ENCODE results near the gene OR52H1. TPM values are rescaled to one million over a fixed set of nuclear protein-coding genes. Genes with fewer than 3 reads are reported as not detected.

The OR52H1 gene
- total RNA-seq, 4 donors from 2014 or later = 0.48 to 1.8 TPM; not detected in 2

GRCh38 chr11:5581014-5581413 is 32.7 kb upstream of the OR52H1 start:
- ATAC-seq (ENCODE audit: low FRiP score) (no peak), DNase-seq (ENCODE audit: low spot score) (no peak)
- no peak for TF ChIP-seq CTCF (IDR thresholded peaks at IDR 0.05)

- ATAC-seq (ENCODE audit: low FRiP score) (no peak), DNase-seq (ENCODE audit: low spot score) (no peak)
- no peak for TF ChIP-seq CTCF (IDR thresholded peaks at IDR 0.05)
Observed at GRCh38 chr11:5580577-5580976, 32.2 kb upstream of the OR52H1 start, which contains the start of gene OR52B6. Gene OR52B6 (plus strand): TSS chr11:5580877. CDS start chr11:5580877, 0 bp downstream.

- no peak for TF ChIP-seq CTCF (IDR thresholded peaks at IDR 0.05)
- DNase-seq (ENCODE audit: low spot score) = no peak
- ATAC-seq (ENCODE audit: low FRiP score) = no peak
Observed at GRCh38 chr11:5577101-5577500, 28.8 kb upstream of the OR52H1 start.

- no peak for DNase-seq (ENCODE audit: low spot score)
- TF ChIP-seq CTCF (IDR thresholded peaks at IDR 0.05) = no peak
- no peak for ATAC-seq (ENCODE audit: low FRiP score)
Observed at GRCh38 chr11:5575152-5575551, 26.8 kb upstream of the OR52H1 start.

- no peak for DNase-seq (ENCODE audit: low spot score)
- no peak for ATAC-seq (ENCODE audit: low FRiP score)
- TF ChIP-seq CTCF (IDR thresholded peaks at IDR 0.05) = no peak
Observed at GRCh38 chr11:5574654-5575053, 26.3 kb upstream of the OR52H1 start.

GRCh38 chr11:5564259-5565019 is 16.1 kb upstream of the OR52H1 start:
- ATAC-seq (ENCODE audit: low FRiP score) = no peak
- no peak for DNase-seq (ENCODE audit: low spot score)
- no peak for TF ChIP-seq CTCF (IDR thresholded peaks at IDR 0.05)

- ATAC-seq (ENCODE audit: low FRiP score) (no peak), DNase-seq (ENCODE audit: low spot score) (no peak)
- TF ChIP-seq CTCF (IDR thresholded peaks at IDR 0.05) = no peak
Observed at GRCh38 chr11:5557751-5558150, 9.4 kb upstream of the OR52H1 start.
